Measurements from ENCODE around the gene HSPB1.
"Not testable (repeated sequence)": the region's sequence is repeated elsewhere in the genome, so short reads cannot be mapped to it uniquely, and the experiment has no call there.

Gene HSPB1

DNA sequence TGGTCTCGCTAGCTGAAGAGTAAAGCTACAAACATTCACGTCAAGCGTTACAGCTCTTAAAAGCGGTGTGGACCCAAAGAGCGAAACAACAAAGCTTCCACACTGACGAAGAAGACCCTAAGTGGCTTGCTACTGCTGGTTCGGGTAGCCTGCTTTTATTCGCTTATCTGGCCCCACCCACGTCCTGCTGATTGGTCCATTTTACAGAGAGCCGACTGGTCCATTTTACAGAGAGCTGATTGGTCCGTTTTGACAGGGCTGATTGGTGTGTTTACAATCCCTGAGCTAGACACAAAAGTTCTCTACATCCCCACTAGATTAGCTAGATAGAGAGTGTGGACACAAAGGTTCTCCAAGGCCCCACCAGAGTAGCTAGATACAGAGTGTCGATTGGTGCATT is 6.4 kb downstream of the HSPB1 start:
- DNase-seq (ENCODE audit: low read depth in 2 of 2), result not testable (repeated sequence)

- DNase-seq (ENCODE audit: low read depth in 2 of 2), result not testable (repeated sequence)
Measured at GRCh38 chr7:76309341-76310101, 7.0 kb downstream of the HSPB1 start.

- no peak for DNase-seq (ENCODE audit: low read depth in 2 of 2)
Measured at GRCh38 chr7:76310102-76310957, 7.9 kb downstream of the HSPB1 start.

DNA sequence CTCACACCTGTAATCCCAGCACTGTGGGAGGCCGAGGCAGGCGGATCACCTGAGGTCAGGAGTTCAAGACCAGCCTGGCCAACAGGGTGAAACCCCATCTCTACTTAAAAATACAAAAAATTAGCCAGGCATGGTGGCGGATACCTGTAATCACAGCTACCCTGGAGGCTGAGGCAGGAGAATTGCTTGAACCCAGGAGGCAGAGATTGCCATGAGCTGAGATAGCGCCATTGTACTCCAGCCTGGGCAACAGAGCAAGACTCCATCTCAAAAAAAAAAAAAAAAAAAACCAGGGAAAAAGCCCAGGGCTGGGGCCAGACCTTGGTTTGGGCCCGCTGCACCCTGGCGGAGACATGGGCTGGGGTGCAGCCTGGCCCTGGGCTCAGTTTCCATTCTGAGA is 9.4 kb downstream of the HSPB1 start:
- not testable (repeated sequence) for DNase-seq (ENCODE audit: low read depth in 2 of 2)

GRCh38 chr7:76314042-76314721 is 11.7 kb downstream of the HSPB1 start:
- DNase-seq (ENCODE audit: low read depth in 2 of 2), result peak; percentile 90 to 91

- not testable (repeated sequence) for DNase-seq (ENCODE audit: low read depth in 2 of 2)
Measured at GRCh38 chr7:76314740-76315139, 12.3 kb downstream of the HSPB1 start.

GRCh38 chr7:76315364-76315763 is 12.9 kb downstream of the HSPB1 start:
- no peak for DNase-seq (ENCODE audit: low read depth in 2 of 2)

DNA sequence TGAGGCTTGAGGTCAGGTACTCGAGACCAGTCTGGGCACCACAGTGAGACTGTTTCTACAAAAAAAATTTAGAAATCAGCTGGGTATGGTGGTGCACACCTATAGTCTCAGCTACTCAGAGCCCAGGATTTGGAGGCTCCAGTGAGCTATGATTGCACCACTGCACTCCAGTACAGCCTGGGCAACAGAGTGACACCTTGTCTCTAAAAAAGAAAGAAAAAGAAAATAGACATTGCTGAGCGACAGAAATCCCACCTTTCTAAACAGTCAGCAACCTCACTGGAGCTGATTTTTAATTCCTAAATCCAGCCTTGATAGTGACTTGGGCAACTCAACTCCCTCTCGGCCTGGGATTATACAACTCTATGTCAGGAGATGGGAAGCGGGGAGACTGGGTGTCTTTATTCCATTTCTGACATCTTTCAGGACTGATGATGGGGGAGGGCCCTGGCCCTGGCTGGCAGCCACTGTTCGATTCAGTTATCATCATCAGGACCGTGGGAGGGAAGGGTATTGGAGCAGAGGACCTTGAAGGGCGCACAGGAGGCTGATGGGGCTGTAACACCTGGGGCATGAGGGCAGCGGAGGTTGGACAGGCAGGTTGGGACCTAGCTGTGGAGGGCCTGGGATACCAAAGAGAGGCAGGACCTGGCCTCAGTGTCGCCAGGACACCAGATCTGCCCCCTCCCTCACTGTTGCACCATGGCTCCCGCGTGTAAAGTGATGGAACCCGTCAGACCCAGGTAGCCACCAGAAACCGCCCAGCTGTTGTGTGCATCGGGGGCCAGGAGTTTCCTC is 14.7 kb downstream of the HSPB1 start:
- DNase-seq (ENCODE audit: low read depth in 2 of 2), result no peak

DNA sequence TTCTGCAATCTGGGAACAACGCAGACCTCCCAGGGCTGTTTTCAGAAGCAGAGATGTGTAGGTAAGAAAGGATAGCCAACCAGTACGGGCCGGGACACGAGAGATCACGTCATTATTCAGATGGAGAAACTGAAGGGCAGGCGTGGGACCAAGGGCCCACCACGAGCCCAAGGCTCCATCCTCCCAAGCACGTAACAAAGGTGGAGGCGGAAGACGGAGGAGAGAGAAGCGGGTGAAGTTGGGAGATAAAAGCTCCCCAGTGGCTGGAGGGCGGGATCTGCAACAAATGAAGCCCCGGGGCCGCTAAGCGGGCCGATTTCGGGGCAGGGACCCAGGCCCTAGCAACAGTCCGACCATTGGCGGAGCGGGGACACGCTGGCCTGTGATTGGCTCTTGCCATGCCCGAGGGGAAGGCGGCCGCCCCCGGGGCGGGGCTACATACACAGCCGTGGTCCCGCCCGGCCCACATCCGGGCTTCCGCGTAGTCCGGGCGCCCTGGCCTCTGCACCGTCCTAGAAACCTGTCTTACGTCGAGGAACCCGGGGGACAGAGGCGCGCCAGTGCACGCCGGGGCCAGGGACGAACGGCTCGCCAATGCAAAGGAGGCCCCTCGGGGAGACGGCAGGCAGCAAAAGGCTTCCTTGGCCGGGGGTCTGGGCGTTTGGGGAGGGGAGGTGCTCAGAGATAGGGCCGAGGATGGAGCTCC is 15.5 kb downstream of the HSPB1 start:
- DNase-seq (ENCODE audit: low read depth in 2 of 2), result peak; percentile 88 to 94

- peak; percentile 45 to 50 for DNase-seq (ENCODE audit: low read depth in 2 of 2)
Measured at GRCh38 chr7:76318488-76319353, 16.2 kb downstream of the HSPB1 start.

DNA sequence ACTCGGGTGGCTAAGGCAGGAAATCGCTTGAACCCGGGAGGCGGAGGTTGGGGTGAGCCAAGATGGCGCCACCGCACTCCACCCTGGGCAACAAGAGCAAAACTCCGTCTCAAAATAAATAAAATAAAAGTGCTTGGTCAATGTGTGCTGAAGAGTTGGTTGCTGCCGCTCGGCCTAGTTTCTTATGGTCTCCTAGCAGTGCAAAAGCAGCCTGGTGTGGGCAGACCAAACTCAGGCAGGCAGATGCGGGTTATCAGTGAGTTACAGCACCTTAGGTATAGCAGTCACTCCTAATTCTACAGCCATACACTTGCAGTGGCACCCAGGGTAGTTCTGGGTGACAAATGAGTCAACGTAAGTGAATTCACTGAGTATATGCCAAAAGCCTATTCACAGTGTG is 22.6 kb downstream of the HSPB1 start:
- no peak for DNase-seq (ENCODE audit: low read depth in 2 of 2)

DNA sequence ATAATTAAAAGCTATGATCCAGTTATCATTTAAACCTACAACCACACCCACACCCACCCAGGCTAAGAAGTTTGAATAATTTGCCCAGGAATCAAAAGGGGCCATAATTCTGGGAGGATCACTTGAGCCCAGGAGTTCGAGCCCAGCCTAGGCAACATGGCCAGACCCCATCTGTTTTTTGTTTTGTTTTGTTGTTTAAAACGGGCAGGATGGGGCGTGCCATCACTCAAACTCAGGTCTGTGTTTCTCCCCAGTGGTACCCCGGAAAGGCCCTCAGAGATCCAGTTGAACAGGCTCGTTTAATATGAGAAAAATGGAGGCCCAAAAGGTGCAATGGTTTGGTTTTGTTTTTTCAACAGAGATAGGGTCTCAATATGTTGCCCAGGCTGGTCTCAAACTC is 23.3 kb downstream of the HSPB1 start:
- DNase-seq (ENCODE audit: low read depth in 2 of 2), result no peak

DNA sequence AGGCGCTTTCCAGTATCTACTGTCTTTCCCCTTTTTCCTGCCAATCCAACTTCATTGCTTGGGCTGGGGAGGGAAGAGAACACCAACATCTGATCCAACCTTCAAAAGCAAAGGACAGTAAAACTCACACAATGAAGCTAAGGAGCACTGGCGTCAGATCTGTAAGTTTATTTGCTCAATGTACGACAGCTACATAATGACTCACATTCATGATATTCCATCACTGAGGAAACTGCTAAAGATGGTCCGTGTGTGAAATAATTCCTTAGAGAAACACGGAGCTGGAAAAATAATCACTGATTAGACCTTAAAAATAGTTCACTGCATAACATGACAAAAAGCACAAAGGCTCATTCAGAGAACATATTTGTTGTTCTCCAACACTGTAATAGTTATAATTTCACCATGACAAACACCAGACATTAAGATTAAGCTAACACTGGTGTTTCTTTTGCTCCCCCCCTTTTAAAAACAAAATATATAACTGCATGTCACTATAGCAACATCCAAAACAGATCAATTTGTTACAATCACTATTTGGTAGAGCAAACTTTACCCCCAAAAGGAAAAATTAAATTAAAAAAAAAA is 24.3 kb downstream of the HSPB1 start:
- DNase-seq (ENCODE audit: low read depth in 2 of 2), result no peak

DNA sequence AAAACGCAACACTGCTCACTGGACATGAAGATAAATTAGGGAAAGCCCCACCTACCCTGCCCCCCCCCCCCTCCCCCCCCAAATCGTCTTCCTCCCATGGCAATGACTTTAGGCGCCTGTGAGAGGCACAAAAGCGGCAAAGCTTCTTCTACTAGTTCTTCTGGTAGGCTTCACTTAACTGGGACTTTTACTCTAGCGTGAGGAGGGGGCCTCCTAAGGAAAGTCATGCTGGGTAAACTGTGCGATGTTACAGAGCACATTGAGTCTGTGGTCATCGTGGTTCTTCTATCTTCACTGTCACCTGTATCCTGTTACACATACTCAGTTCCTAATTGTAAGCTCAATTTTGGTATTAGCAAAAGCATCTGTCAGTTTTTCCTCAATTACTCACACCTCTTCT is 25.1 kb downstream of the HSPB1 start:
- no peak for DNase-seq (ENCODE audit: low read depth in 2 of 2)

- DNase-seq (ENCODE audit: low read depth in 2 of 2), result no peak
Measured at GRCh38 chr7:76328389-76328788, 25.9 kb downstream of the HSPB1 start.

GRCh38 chr7:76329479-76329878 is 27.0 kb downstream of the HSPB1 start:
- no peak for DNase-seq (ENCODE audit: low read depth in 2 of 2)

- DNase-seq (ENCODE audit: low read depth in 2 of 2), result no peak
Measured at GRCh38 chr7:76330261-76330660, 27.8 kb downstream of the HSPB1 start.

- no peak for DNase-seq (ENCODE audit: low read depth in 2 of 2)
Measured at GRCh38 chr7:76330673-76331072, 28.2 kb downstream of the HSPB1 start.

DNA sequence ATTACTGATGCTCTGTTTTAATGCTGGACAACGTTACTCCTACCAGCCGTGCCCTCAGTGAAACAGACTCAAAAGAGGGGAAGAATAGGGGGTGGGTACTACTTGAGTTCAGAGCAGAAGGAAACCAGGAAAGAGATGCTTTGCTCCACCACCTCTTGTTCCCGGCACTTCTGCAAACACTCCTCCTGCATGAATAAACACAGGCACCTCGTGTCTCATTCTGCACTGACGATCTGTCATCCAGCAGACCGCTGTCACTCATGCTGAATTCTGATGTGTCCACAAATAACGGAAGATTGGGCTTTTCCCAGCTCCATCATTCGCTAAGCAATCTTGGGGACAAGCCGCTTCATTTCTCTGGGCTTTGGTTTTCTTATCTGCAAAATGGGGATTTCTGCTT is 29.6 kb downstream of the HSPB1 start:
- DNase-seq (ENCODE audit: low read depth in 2 of 2), result no peak

Data from stimulated activated CD8-positive, alpha-beta memory T cell treated with anti-CD3 and anti-CD28 coated beads, Interleukin-7, amount 100 ng/mL, for 4 hours (primary cell).